Left lung (tissue), 10 donors: ENCODE results near the gene ANHX. TPM values are rescaled to one million over a fixed set of nuclear protein-coding genes. Genes with fewer than 3 reads are reported as not detected.

ENCODE experiments used
- ATAC-seq: fragments of 200-7000 bp; cut with Tn5 transposase; one replicate; pipeline ENCODE4 v1.9.1; 2020; ENCODE audit warnings: moderate library complexity
- DNase-seq, 4 donors: peaks; one replicate each; pipeline ENCODE4 v3.0.0-alpha.2; 2013 to 2020
- H3K27ac ChIP-seq, 2 donors: fragments of 200-600 bp; sonication (generic) in 1 of 2; one replicate each; pipeline versions ENCODE4 v1.5.0 to v1.8.0; 2020 to 2021
- H3K27me3 ChIP-seq, 2 donors: fragments of 200-600 bp; sonication (generic) in 1 of 2; one replicate each; pipeline versions ENCODE4 v1.5.0 to v1.8.0; 2020 to 2021
- H3K36me3 ChIP-seq, 2 donors: fragments of 200-600 bp; sonication (generic) in 1 of 2; one replicate each; pipeline versions ENCODE4 v1.5.0 to v1.8.0; 2020 to 2021
- H3K4me1 ChIP-seq, 2 donors: fragments of 200-600 bp; one replicate each; pipeline ENCODE4 v1.8.0; 2021
- H3K4me3 ChIP-seq, 2 donors: fragments of 200-600 bp; sonication (generic) in 1 of 2; one replicate each; pipeline versions ENCODE4 v1.5.0 to v1.8.0; 2020 to 2021; ENCODE audit warnings: mild to moderate bottlenecking in 1 of 2
- H3K9me3 ChIP-seq, 2 donors: fragments of 200-600 bp; sonication (generic) in 1 of 2; one replicate each; pipeline versions ENCODE4 v1.5.0 to v1.8.0; 2020 to 2021
- intact Hi-C, 2 donors: fragments of 100-400 bp; cut with DNase I; formaldehyde crosslinking; loops; one replicate each; pipeline versions ENCODE4 v1.11.2 to v1.14.2; 2022
- polyA plus RNA-seq, 6 donors: library from polyadenylated mRNA; unstranded; fragments of 120-200 nt; gene quantifications; one replicate each; pipeline ENCODE4 v1.2.1, GENCODE V29; 2013; ENCODE audit not compliant: insufficient read length in 6 of 6
- total RNA-seq, 2 donors: library from RNA; stranded (reverse); fragmentation: NEBNext Ultra II Directional; extraction: Animal tissue kit (Norgen Biotek cat#: 25700); gene quantifications; one replicate each; pipeline ENCODE4 v1.2.1, GENCODE V29; 2021
- TF ChIP-seq, protein P1 (sequence below), 2 donors: fragments of 200-600 bp; sonication (generic) in 1 of 2; IDR thresholded peaks; one replicate each; pipeline versions ENCODE4 v1.5.0 to v1.8.0; 2021; ENCODE audit warnings: antibody characterized with exemption in 2 of 2
- donor health status: DM: no; HTN: yes; CAD: no.
- donor health status: DM: no; HTN: no; CAD: no.

ANHX gene
- total and polyA plus RNA-seq, 8 donors: not detected

GRCh38 chr12:133204264-133204603 lies 31.4 kb downstream of the ANHX start:
- Histone ChIP-seq H3K27me3 (no peaks in the 10 kb centered on the region), H3K4me3 (no peak overlapping the region), H3K27ac (no peak overlapping the region), H3K36me3 (peaks cover 11 to 45% of the 10 kb centered on the region in 2 donors), H3K9me3 (peaks cover 39 to 98% of the 10 kb centered on the region in 2 donors), H3K4me1 (no peaks in the 10 kb centered on the region)
- DNase-seq: no peak
- TF ChIP-seq, protein P1, sequence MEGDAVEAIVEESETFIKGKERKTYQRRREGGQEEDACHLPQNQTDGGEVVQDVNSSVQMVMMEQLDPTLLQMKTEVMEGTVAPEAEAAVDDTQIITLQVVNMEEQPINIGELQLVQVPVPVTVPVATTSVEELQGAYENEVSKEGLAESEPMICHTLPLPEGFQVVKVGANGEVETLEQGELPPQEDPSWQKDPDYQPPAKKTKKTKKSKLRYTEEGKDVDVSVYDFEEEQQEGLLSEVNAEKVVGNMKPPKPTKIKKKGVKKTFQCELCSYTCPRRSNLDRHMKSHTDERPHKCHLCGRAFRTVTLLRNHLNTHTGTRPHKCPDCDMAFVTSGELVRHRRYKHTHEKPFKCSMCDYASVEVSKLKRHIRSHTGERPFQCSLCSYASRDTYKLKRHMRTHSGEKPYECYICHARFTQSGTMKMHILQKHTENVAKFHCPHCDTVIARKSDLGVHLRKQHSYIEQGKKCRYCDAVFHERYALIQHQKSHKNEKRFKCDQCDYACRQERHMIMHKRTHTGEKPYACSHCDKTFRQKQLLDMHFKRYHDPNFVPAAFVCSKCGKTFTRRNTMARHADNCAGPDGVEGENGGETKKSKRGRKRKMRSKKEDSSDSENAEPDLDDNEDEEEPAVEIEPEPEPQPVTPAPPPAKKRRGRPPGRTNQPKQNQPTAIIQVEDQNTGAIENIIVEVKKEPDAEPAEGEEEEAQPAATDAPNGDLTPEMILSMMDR (IDR thresholded peaks at IDR 0.05): no peak
- intact Hi-C loops: no loop called here
- no peak for ATAC-seq

- peak in 1 of 4 donors; percentile 1 for DNase-seq
- intact Hi-C loops: no loop called here
- Histone ChIP-seq H3K36me3 (peaks cover 11 to 45% of the 10 kb centered on the region in 2 donors), H3K27ac (no peak overlapping the region), H3K9me3 (peaks cover 39 to 95% of the 10 kb centered on the region in 2 donors), H3K4me1 (no peaks in the 10 kb centered on the region), H3K4me3 (no peak overlapping the region), H3K27me3 (no peaks in the 10 kb centered on the region)
- ATAC-seq: no peak
- TF ChIP-seq, protein P1 (IDR thresholded peaks at IDR 0.05): no peak
Measured at GRCh38 chr12:133203344-133204263, 32.1 kb downstream of the ANHX start.

DNA sequence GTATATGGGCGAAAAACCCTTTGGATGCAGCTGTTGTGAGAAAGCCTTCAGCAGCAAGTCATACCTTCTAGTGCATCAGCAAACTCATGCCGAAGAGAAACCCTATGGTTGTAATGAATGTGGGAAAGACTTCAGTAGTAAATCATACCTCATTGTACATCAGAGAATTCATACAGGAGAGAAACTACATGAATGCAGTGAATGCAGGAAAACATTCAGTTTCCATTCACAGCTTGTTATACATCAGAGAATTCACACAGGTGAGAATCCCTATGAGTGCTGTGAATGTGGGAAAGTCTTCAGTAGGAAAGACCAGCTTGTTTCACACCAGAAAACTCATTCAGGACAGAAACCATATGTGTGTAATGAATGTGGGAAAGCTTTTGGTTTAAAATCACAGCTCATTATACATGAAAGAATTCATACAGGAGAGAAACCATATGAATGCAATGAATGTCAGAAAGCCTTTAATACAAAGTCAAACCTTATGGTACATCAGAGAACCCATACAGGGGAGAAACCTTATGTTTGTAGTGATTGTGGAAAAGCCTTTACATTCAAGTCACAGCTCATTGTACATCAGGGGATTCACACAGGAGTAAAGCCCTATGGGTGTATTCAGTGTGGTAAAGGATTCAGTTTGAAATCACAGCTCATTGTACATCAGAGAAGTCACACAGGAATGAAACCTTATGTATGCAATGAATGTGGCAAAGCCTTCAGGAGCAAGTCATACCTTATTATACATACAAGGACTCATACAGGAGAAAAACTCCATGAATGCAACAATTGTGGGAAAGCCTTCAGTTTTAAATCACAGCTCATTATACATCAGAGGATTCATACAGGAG lies 33.0 kb downstream of the ANHX start:
- Histone ChIP-seq H3K4me3 (no peak overlapping the region), H3K36me3 (peaks cover 11 to 45% of the 10 kb centered on the region in 2 donors), H3K27ac (no peak overlapping the region), H3K27me3 (no peaks in the 10 kb centered on the region), H3K9me3 (peaks cover 39 to 89% of the 10 kb centered on the region in 2 donors), H3K4me1 (no peaks in the 10 kb centered on the region)
- TF ChIP-seq, protein P1 (IDR thresholded peaks at IDR 0.05): no peak
- intact Hi-C loops: no loop called here
- ATAC-seq: no peak
- no peak for DNase-seq

GRCh38 chr12:133201888-133202287 lies 33.8 kb downstream of the ANHX start:
- H3K27me3 ChIP-seq: no peaks in the 10 kb centered on the region
- TF ChIP-seq, protein P1 (IDR thresholded peaks at IDR 0.05): no peak
- DNase-seq (no peak), ATAC-seq (no peak)
- intact Hi-C loops: no loop called here
- H3K9me3 ChIP-seq: peaks cover 39 to 82% of the 10 kb centered on the region in 2 donors
- H3K27ac ChIP-seq: no peak overlapping the region
- peaks cover 11 to 46% of the 10 kb centered on the region in 2 donors for H3K36me3 ChIP-seq
- H3K4me3 ChIP-seq: no peak overlapping the region
- H3K4me1 ChIP-seq: no peaks in the 10 kb centered on the region

- H3K4me1 ChIP-seq: no peaks in the 10 kb centered on the region
- H3K36me3 ChIP-seq: peaks cover 36 to 92% of the 10 kb centered on the region in 2 donors
- peaks cover 11 to 92% of the 10 kb centered on the region in 2 donors for H3K9me3 ChIP-seq
- no peaks in the 10 kb centered on the region for H3K27me3 ChIP-seq
- intact Hi-C loops: no loop called here
- DNase-seq: no peak
- ATAC-seq: no peak
- H3K4me3 ChIP-seq: no peak overlapping the region
- TF ChIP-seq, protein P1 (IDR thresholded peaks at IDR 0.05): no peak
- no peak overlapping the region for H3K27ac ChIP-seq
Measured at GRCh38 chr12:133192847-133193246, 42.8 kb downstream of the ANHX start.
